Heart right ventricle (tissue), 16 donors: ENCODE results near the gene BACE1-AS. TPM values are rescaled to one million over a fixed set of nuclear protein-coding genes. Genes with fewer than 3 reads are reported as not detected.

Experiments
- ATAC-seq, 8 donors: fragments of 200-7000 bp; cut with Tn5 transposase; one replicate each; pipeline ENCODE4 v1.9.1; 2020; ENCODE audit warnings: mild to moderate bottlenecking in 8 of 8, moderate library complexity in 8 of 8, moderate number of reproducible peaks in 1 of 8
- DNase-seq, 2 donors: peaks; one replicate each; pipeline ENCODE4 v3.0.0-alpha.2; 2020
- H3K27ac ChIP-seq, 10 donors: fragments of 200-600 bp; sonication (generic) in 2 of 10; one replicate each; pipeline versions ENCODE4 v1.5.0 to v1.8.0; 2020 to 2022; ENCODE audit warnings: mild to moderate bottlenecking in 3 of 10
- H3K27me3 ChIP-seq, 7 donors: fragments of 200-600 bp; one replicate each; pipeline ENCODE4 v1.8.0; 2021 to 2022; ENCODE audit warnings: mild to moderate bottlenecking in 2 of 7
- H3K36me3 ChIP-seq, 9 donors: fragments of 200-600 bp; sonication (generic) in 1 of 9; one replicate each; pipeline versions ENCODE4 v1.5.0 to v1.8.0; 2020 to 2022; ENCODE audit warnings: mild to moderate bottlenecking in 2 of 9
- H3K4me1 ChIP-seq, 9 donors: fragments of 200-600 bp; sonication (generic) in 1 of 9; one replicate each; pipeline versions ENCODE4 v1.5.0 to v1.8.0; 2020 to 2022; ENCODE audit warnings: mild to moderate bottlenecking in 4 of 9
- H3K4me3 ChIP-seq, 10 donors: fragments of 200-600 bp; sonication (generic) in 2 of 10; one replicate each; pipeline versions ENCODE4 v1.5.0 to v1.8.0; 2020 to 2022; ENCODE audit warnings: mild to moderate bottlenecking in 7 of 10, moderate library complexity in 2 of 10
- H3K9me3 ChIP-seq, 11 donors: fragments of 200-600 bp in 10 of 11; sonication (generic) in 2 of 11; one replicate each; pipeline versions ENCODE4 v1.5.0 to v1.8.0; 2013 to 2022; ENCODE audit warnings: mild to moderate bottlenecking in 2 of 11, control low read depth in 1 of 11, moderate library complexity in 1 of 11
- CTCF ChIP-seq, 9 donors: fragments of 200-600 bp; sonication (generic) in 2 of 9; IDR thresholded peaks; one replicate each; pipeline versions ENCODE4 v1.5.0 to v1.8.0; 2021 to 2022; ENCODE audit warnings: antibody characterized with exemption in 9 of 9, mild to moderate bottlenecking in 5 of 9, moderate library complexity in 1 of 9
- WGBS, 2 donors: extraction: QIAGEN DNeasy Blood & Tissue Kit; methylation state at CpG; one replicate each; pipeline ENCODE4 v1.1.7; 2013; ENCODE audit warnings: inconsistent platforms in 1 of 2; 5-methylcytosine and 5-hydroxymethylcytosine counted together
- intact Hi-C, 10 donors: fragments of 100-400 bp; cut with DNase I; formaldehyde crosslinking; loops; one replicate each; pipeline versions ENCODE4 v1.11.1 to v1.14.2; 2022
- polyA plus RNA-seq, 2 donors: library from polyadenylated mRNA; stranded (reverse); fragments of 200-250 nt; gene quantifications; one replicate each; pipeline ENCODE4 v1.2.3, GENCODE V29; 2013
- total RNA-seq, 10 donors: library from RNA; stranded (reverse); fragmentation: NEBNext Ultra II Directional in 3 of 10; extraction: Animal tissue kit (Norgen Biotek cat#: 25700) in 3 of 10; gene quantifications; one replicate each; pipeline versions ENCODE4 v1.2.1 to v1.2.4, GENCODE V29; 2021 to 2023
- donor health status: Arrhythmogenic right ventricular cardiomyopathy.
- donor health status: ischemic (EF 13 %, LVEDD 7.1; RV severe dilation, severe dysfunction).
- donor health status: healthy with polysubstance abuse.
- donor health status: DM: no; HTN: yes; CAD: no.
- donor health status: DM: no; HTN: no; CAD: no.
- donor health status: ischemic (EF 25% LVEDD 6.9; RV normal size, moderate dysfunction).
- donor health status: ischemic (EF 25% LVEDD 5.7; RV mildly dilated, moderate dysfunction).
- donor health status: healthy.
- donor health status: DM: yes; HTN: yes; CAD: no.
- donor health status: Ischemic cardiomyopathy.
- donor health status: ischemic (EF 35%, LVEDD 5.7; RV mildly dilated, moderate dysfunction).
- donor health status: nonischemic (EF 11% LVEDD 7.7; RV severe dilation, severe dysfunction).
- donor health status: DM: yes; HTN: yes; CAD: no.
- donor health status: PGD.
- donor health status: ischemic (EF 29% LVEDD 5.4; RV normal size, mild dysfunction).
- donor health status: nonischemic (EF 23%, LVEDD 6.1; RV moderate dilation, normal function).

BACE1-AS gene
- total and polyA plus RNA-seq, 12 donors, result 3.9 to 20.0 (median 11.9) TPM

DNA sequence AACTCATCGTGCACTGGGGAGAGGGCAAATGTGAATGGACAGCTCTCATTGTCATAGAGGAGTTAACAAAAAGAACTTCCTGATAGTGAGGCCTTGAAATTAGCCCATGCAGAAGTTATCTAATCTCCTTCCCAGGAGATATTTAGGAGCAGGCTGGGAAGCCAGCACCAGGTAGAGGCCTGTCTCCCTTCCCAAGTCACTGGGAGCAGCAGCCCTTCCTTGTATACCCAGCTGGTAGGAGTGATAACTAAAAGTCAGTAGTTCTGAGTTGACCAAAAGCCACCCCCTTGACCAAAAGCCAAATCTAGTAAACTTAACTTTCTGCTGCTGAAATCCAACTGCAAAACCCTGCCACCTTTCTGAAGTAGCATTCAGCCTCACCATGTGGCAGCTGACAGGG lies 1.4 kb upstream of the BACE1-AS start:
- no peak for DNase-seq
- intact Hi-C loops, result no loop called here
- no peak for TF ChIP-seq CTCF (IDR thresholded peaks at IDR 0.05)
- H3K4me3 ChIP-seq, result no peak overlapping the region
- no peaks in the 10 kb centered on the region for H3K9me3 ChIP-seq
- H3K36me3 ChIP-seq, result peaks cover 0 to 100% (median 33%) of the 10 kb centered on the region in 9 donors
- no peaks in the 10 kb centered on the region for H3K27me3 ChIP-seq
- H3K27ac ChIP-seq, result no peak overlapping the region
- ATAC-seq, result no peak
- 47 to 67% methylated on average over 1 of the region's 1 CpG for WGBS, 2 donors
- H3K4me1 ChIP-seq, result no peaks in the 10 kb centered on the region

- 87 to 98% methylated on average over 2 of the region's 2 CpGs for WGBS, 2 donors
- Histone ChIP-seq H3K9me3 (no peaks in the 10 kb centered on the region), H3K27ac (no peak overlapping the region), H3K4me3 (no peak overlapping the region), H3K4me1 (no peaks in the 10 kb centered on the region), H3K36me3 (peaks cover 0 to 89% (median 33%) of the 10 kb centered on the region in 9 donors), H3K27me3 (no peaks in the 10 kb centered on the region)
- no peak for DNase-seq
- TF ChIP-seq CTCF (IDR thresholded peaks at IDR 0.05), result no peak
- no peak for ATAC-seq
- intact Hi-C loops, result no loop called here
These were observed 1.5 kb downstream of the BACE1-AS start for GRCh38 chr11:117292616-117293015.

GRCh38 chr11:117295438-117296137 lies 4.4 kb downstream of the BACE1-AS start:
- intact Hi-C loops, result no loop called here
- peaks cover 0 to 59% (median 10%) of the 10 kb centered on the region in 9 donors for H3K36me3 ChIP-seq
- H3K27me3 ChIP-seq, result no peaks in the 10 kb centered on the region
- ATAC-seq (no peak), DNase-seq (no peak)
- no peak for TF ChIP-seq CTCF (IDR thresholded peaks at IDR 0.05)
- H3K9me3 ChIP-seq, result no peaks in the 10 kb centered on the region
- H3K27ac ChIP-seq, result no peak overlapping the region
- 91 to 92% methylated on average over 9 of the region's 9 CpGs for WGBS, 2 donors
- H3K4me1 ChIP-seq, result peaks cover 3 to 16% (median 10%) of the 10 kb centered on the region in 9 donors
- H3K4me3 ChIP-seq, result no peak overlapping the region

DNA sequence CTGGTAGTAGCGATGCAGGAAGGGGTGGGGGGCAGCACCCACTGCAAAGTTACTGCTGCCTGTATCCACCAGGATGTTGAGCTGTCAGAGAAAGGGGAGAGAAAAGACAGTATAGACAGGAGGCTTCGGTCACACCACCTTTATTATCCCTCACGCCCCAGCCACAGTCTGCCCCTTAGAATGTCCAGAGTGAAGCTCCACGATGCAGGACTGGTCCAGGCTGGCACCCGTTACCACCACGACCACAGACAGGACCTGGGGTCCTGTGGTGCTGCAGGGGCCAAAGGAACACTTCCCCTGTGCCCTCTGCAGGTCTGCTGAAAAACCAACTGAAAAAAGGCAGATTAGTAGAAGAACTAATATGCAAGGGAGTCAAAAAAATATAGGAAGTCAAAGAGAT lies 5.7 kb downstream of the BACE1-AS start:
- intact Hi-C loops, result no loop called here
- DNase-seq (no peak), ATAC-seq (no peak)
- no peaks in the 10 kb centered on the region for H3K27me3 ChIP-seq
- peaks cover 0 to 46% (median 7%) of the 10 kb centered on the region in 9 donors for H3K36me3 ChIP-seq
- WGBS, 2 donors, result 89 to 90% methylated on average over 6 of the region's 6 CpGs
- H3K9me3 ChIP-seq, result no peaks in the 10 kb centered on the region
- peaks cover 3 to 24% (median 13%) of the 10 kb centered on the region in 9 donors for H3K4me1 ChIP-seq
- no peak overlapping the region for H3K27ac ChIP-seq
- TF ChIP-seq CTCF (IDR thresholded peaks at IDR 0.05), result no peak
- H3K4me3 ChIP-seq, result no peak overlapping the region
